Neural cell (in vitro differentiated cells): ENCODE measurements around the gene PDE6H. TPM values are rescaled to one million over a fixed set of nuclear protein-coding genes. Genes with fewer than 3 reads are reported as not detected.

Source experiments
- H2AFZ ChIP-seq: fragments of 200-600, 300-800 bp; sonication (generic), shearing (Covaris generic); 2 replicates; pipeline ENCODE4 v1.6.0; 2014; ENCODE audit warnings: low read depth, mild to moderate bottlenecking, antibody characterized with exemption, low read length, moderate library complexity
- H3F3A ChIP-seq: fragments of 200-600 bp; shearing (Covaris generic); 2 replicates; pipeline ENCODE4 v1.6.1; 2016; ENCODE audit warnings: mild to moderate bottlenecking, moderate library complexity, mixed read lengths, antibody characterized with exemption, low read length; ENCODE audit not compliant: insufficient read depth, poor library complexity, severe bottlenecking
- H3K27ac ChIP-seq: fragments of 200-600, 300-800 bp; sonication (generic), shearing (Covaris generic); 2 replicates; pipeline ENCODE4 v1.5.1; 2014; ENCODE audit warnings: mild to moderate bottlenecking, low read length, moderate library complexity
- H3K27me3 ChIP-seq: fragments of 300-800, 200-600 bp; sonication (generic), shearing (Covaris generic); 2 replicates; pipeline ENCODE4 v1.6.0; 2014; ENCODE audit warnings: mild to moderate bottlenecking, low read depth, low read length, moderate library complexity; ENCODE audit not compliant: insufficient read depth
- H3K36me3 ChIP-seq: fragments of 300-800, 200-600 bp; sonication (generic), shearing (Covaris generic); 2 replicates; pipeline ENCODE4 v1.5.1; 2014; ENCODE audit warnings: mild to moderate bottlenecking, antibody characterized with exemption, low read length, moderate library complexity; ENCODE audit not compliant: insufficient read depth
- H3K4me2 ChIP-seq: fragments of 300-800, 200-600 bp; sonication (generic), shearing (Covaris generic); 2 replicates; pipeline ENCODE4 v1.6.0; 2014; ENCODE audit warnings: mild to moderate bottlenecking, low read length
- H3K4me3 ChIP-seq: fragments of 300-800, 200-600 bp; sonication (generic), shearing (Covaris generic); 2 replicates; pipeline ENCODE4 v1.5.1; 2014; ENCODE audit warnings: mild to moderate bottlenecking, low read length, moderate library complexity
- H3K79me2 ChIP-seq: fragments of 200-600 bp; shearing (Covaris generic); replicated peaks from 2 replicates; pipeline ENCODE4 v1.6.0; 2014; ENCODE audit warnings: mild to moderate bottlenecking, low read length, moderate library complexity; ENCODE audit not compliant: insufficient read depth
- H3K9ac ChIP-seq: fragments of 300-800, 200-600 bp; sonication (generic), shearing (Covaris generic); 2 replicates; pipeline ENCODE4 v1.6.1; 2016; ENCODE audit warnings: mild to moderate bottlenecking, low read length, mixed read lengths
- H3K9me2 ChIP-seq: fragments of 200-600 bp; shearing (Covaris generic); 2 replicates; pipeline ENCODE4 v1.6.1; 2016; ENCODE audit warnings: mild to moderate bottlenecking, low read length, mixed read lengths; ENCODE audit not compliant: insufficient read depth
- H3K9me3 ChIP-seq: fragments of 200-600, 300-800 bp; sonication (generic), shearing (Covaris generic); 2 replicates; pipeline ENCODE4 v1.6.1; 2016; ENCODE audit warnings: mild to moderate bottlenecking, mixed run types, low read length, moderate library complexity, mixed read lengths
- H4K20me1 ChIP-seq: fragments of 200-600 bp; shearing (Covaris generic); 2 replicates; pipeline ENCODE4 v1.6.1; 2016; ENCODE audit warnings: mild to moderate bottlenecking, mixed run types; ENCODE audit not compliant: insufficient read depth
- EP300 ChIP-seq: fragments of 450-650 bp; conservative IDR thresholded peaks from 2 replicates; pipeline ENCODE4 v1.6.1; 2014; ENCODE audit warnings: antibody characterized with exemption, mild to moderate bottlenecking, moderate library complexity; ENCODE audit not compliant: poor library complexity, severe bottlenecking
- EZH2 ChIP-seq: fragments of 200-600, 300-800 bp; shearing (Covaris generic), sonication (generic); IDR thresholded peaks from 2 replicates; pipeline ENCODE4 v1.6.1; 2014; ENCODE audit warnings: antibody characterized with exemption, low read length, borderline replicate concordance, mild to moderate bottlenecking; ENCODE audit not compliant: insufficient read depth, poor library complexity, severe bottlenecking
- MXI1 ChIP-seq: fragments of 450-650 bp; conservative IDR thresholded peaks from 2 replicates; pipeline ENCODE4 v1.6.1; 2014; ENCODE audit warnings: antibody characterized with exemption, mild to moderate bottlenecking; ENCODE audit not compliant: poor library complexity, severe bottlenecking
- POLR2AphosphoS5 ChIP-seq: IDR thresholded peaks from 2 replicates; pipeline ENCODE4 v1.6.1; 2012
- RAD21 ChIP-seq: fragments of 450-650 bp; conservative IDR thresholded peaks from 2 replicates; pipeline ENCODE4 v1.6.1; 2014; ENCODE audit warnings: antibody characterized with exemption, mild to moderate bottlenecking, moderate library complexity
- SMC3 ChIP-seq: fragments of 450-650 bp; conservative IDR thresholded peaks from 2 replicates; pipeline ENCODE4 v1.6.1; 2014; ENCODE audit warnings: antibody characterized with exemption, mild to moderate bottlenecking, moderate library complexity; ENCODE audit not compliant: poor library complexity
- TAF1 ChIP-seq: IDR thresholded peaks from 2 replicates; pipeline ENCODE4 v1.6.1; 2012; ENCODE audit warnings: low read depth
- polyA plus RNA-seq: library from polyadenylated mRNA; depleted of rRNA; stranded (reverse); fragments of >200 nt; gene quantifications from 2 replicates; pipeline ENCODE4 v1.2.3, GENCODE V29; 2014
- TF ChIP-seq, protein P1 (sequence below): fragments of 450-650 bp; IDR thresholded peaks from 2 replicates; pipeline ENCODE4 v1.5.1; 2014; ENCODE audit warnings: antibody characterized with exemption, mild to moderate bottlenecking, moderate library complexity; ENCODE audit not compliant: poor library complexity, severe bottlenecking
- TF ChIP-seq, protein P2 (sequence below): IDR thresholded peaks from 2 replicates; pipeline ENCODE4 v1.6.1; 2012; ENCODE audit warnings: borderline replicate concordance

PDE6H gene
- polyA plus RNA-seq, 1 donor from 2014 or later, result not detected

DNA sequence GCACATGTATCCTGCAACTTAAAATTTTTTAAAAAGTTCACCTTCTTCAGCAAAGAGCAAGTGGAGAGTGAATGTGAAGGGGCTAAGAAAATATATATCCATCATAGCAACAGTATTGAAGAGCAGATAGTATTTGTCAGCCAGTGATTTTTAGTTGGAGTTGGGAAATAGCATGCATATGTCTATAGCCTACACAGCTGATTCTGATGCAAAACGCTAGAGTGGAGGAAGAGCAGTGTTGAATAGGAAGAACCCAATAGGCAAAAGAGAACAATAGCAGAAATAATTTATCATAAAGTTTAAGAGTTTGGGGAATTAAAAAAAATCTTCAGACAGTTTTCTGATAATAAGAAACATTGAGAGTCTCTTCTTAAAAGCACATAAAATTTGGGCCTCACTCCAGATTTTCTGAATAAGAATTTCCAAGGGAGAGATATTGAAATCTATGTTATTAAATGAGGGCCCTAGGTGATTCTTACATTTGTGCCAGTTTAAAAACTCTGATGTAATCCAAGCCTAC is 12.0 kb downstream of the PDE6H start:
- Histone ChIP-seq H3F3A (no peaks in the 10 kb centered on the region), H3K9me2 (no peaks in the 10 kb centered on the region), H4K20me1 (no peaks in the 10 kb centered on the region), H3K9me3 (no peaks in the 10 kb centered on the region), H3K27me3 (no peaks in the 10 kb centered on the region), H3K4me2 (no peak overlapping the region), H3K4me3 (no peak overlapping the region), H3K9ac (no peak overlapping the region), H3K36me3 (no peaks in the 10 kb centered on the region), H3K27ac (no peak overlapping the region), H2AFZ (no peak overlapping the region), H3K79me2 (no peaks in the 10 kb centered on the region)
- TF ChIP-seq MXI1 (no peak), SMC3 (no peak)
- TF ChIP-seq, protein P1, sequence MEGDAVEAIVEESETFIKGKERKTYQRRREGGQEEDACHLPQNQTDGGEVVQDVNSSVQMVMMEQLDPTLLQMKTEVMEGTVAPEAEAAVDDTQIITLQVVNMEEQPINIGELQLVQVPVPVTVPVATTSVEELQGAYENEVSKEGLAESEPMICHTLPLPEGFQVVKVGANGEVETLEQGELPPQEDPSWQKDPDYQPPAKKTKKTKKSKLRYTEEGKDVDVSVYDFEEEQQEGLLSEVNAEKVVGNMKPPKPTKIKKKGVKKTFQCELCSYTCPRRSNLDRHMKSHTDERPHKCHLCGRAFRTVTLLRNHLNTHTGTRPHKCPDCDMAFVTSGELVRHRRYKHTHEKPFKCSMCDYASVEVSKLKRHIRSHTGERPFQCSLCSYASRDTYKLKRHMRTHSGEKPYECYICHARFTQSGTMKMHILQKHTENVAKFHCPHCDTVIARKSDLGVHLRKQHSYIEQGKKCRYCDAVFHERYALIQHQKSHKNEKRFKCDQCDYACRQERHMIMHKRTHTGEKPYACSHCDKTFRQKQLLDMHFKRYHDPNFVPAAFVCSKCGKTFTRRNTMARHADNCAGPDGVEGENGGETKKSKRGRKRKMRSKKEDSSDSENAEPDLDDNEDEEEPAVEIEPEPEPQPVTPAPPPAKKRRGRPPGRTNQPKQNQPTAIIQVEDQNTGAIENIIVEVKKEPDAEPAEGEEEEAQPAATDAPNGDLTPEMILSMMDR, result no peak

DNA sequence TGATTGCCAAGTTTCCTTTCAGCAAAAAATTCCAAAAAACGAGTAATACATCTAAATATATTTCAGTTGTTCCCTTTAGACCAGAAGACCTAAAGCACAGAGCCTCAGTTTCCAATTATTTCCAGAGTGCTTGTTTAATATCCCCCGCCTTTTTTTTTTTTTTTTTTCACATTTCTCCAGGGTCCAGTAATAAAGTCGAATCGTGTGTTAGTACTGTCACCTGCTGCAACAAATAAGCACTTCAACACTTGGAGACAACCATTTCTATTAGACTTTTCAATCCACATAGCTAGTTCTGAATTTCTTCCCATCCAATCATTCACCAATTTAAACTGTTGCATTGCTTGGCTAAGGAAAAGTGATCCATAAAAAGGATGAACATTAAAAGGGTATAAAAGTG is 13.6 kb downstream of the PDE6H start:
- TF ChIP-seq SMC3 (peak; percentile 21), EP300 (no peak), POLR2AphosphoS5 (no peak), TAF1 (no peak), EZH2 (no peak), RAD21 (no peak)
- TF ChIP-seq, protein P1, result peak; percentile 8
- Histone ChIP-seq H2AFZ (no peak overlapping the region), H3K27me3 (no peaks in the 10 kb centered on the region), H3K79me2 (no peaks in the 10 kb centered on the region), H3K36me3 (no peaks in the 10 kb centered on the region), H3K9me3 (no peaks in the 10 kb centered on the region), H3K4me2 (no peak overlapping the region), H3K9ac (no peak overlapping the region), H3K4me3 (no peak overlapping the region), H4K20me1 (no peaks in the 10 kb centered on the region), H3K9me2 (no peaks in the 10 kb centered on the region), H3F3A (no peaks in the 10 kb centered on the region), H3K27ac (no peak overlapping the region)

DNA sequence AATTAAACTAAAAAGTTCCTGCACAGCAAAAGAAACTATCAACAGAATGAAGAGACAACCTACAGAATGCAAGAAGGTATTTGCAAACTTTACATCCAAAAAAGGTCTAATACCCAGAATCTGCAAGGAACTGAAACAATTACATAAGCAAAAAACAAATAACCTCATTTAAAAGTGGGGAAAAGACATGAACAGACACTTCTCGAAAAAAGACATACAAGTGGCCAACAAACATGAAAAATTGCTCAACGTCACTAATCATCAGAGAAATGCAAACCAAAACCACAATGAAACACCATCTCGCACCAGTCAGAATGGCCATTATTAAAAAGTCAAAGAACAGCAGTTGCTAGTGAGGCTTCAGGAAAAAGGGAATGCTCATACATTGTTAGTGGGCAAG is 15.2 kb downstream of the PDE6H start:
- Histone ChIP-seq H3K79me2 (no peaks in the 10 kb centered on the region), H3K4me2 (no peak overlapping the region), H3K9me3 (no peaks in the 10 kb centered on the region), H3K27me3 (no peaks in the 10 kb centered on the region), H3K27ac (no peak overlapping the region), H2AFZ (no peak overlapping the region), H3K36me3 (no peaks in the 10 kb centered on the region), H3F3A (no peaks in the 10 kb centered on the region), H3K9me2 (no peaks in the 10 kb centered on the region), H3K4me3 (no peak overlapping the region), H4K20me1 (no peaks in the 10 kb centered on the region), H3K9ac (no peak overlapping the region)
- no peak for TF ChIP-seq MXI1
- TF ChIP-seq TAF1, result no peak
- TF ChIP-seq SMC3, result no peak
- TF ChIP-seq, protein P1, result no peak
- TF ChIP-seq EP300, result no peak
- no peak for TF ChIP-seq EZH2
- TF ChIP-seq, protein P2, sequence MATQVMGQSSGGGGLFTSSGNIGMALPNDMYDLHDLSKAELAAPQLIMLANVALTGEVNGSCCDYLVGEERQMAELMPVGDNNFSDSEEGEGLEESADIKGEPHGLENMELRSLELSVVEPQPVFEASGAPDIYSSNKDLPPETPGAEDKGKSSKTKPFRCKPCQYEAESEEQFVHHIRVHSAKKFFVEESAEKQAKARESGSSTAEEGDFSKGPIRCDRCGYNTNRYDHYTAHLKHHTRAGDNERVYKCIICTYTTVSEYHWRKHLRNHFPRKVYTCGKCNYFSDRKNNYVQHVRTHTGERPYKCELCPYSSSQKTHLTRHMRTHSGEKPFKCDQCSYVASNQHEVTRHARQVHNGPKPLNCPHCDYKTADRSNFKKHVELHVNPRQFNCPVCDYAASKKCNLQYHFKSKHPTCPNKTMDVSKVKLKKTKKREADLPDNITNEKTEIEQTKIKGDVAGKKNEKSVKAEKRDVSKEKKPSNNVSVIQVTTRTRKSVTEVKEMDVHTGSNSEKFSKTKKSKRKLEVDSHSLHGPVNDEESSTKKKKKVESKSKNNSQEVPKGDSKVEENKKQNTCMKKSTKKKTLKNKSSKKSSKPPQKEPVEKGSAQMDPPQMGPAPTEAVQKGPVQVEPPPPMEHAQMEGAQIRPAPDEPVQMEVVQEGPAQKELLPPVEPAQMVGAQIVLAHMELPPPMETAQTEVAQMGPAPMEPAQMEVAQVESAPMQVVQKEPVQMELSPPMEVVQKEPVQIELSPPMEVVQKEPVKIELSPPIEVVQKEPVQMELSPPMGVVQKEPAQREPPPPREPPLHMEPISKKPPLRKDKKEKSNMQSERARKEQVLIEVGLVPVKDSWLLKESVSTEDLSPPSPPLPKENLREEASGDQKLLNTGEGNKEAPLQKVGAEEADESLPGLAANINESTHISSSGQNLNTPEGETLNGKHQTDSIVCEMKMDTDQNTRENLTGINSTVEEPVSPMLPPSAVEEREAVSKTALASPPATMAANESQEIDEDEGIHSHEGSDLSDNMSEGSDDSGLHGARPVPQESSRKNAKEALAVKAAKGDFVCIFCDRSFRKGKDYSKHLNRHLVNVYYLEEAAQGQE, result no peak
- TF ChIP-seq POLR2AphosphoS5, result no peak
- TF ChIP-seq RAD21, result no peak
